GM19452 (cell line): ENCODE results near the gene NT5C3B.

ENCODE experiments used
- ATAC-seq: cut with Tn5 transposase; IDR thresholded peaks from one replicate; pipeline ENCODE4 v1.9.1; 2021; ENCODE audit not compliant: unreplicated experiment

The NT5C3B gene

GRCh38 chr17:41811549-41812380 lies 24.3 kb downstream of the NT5C3B start, which contains the start of gene P3H4:
P3H4 (minus strand) TSS chr17:41811949; CDS start chr17:41811915, 34 bp downstream.
- peak; percentile 77 for ATAC-seq

GRCh38 chr17:41810659-41811548 lies 25.1 kb downstream of the NT5C3B start:
- ATAC-seq, result peak; percentile 19

GRCh38 chr17:41806685-41807445 lies 29.2 kb downstream of the NT5C3B start:
- ATAC-seq, result no peak

- ATAC-seq, result no peak
Measured at GRCh38 chr17:41803049-41804020, 32.7 kb downstream of the NT5C3B start.

- ATAC-seq, result no peak
Measured at GRCh38 chr17:41801374-41802271, 34.4 kb downstream of the NT5C3B start.

- no peak for ATAC-seq
Measured at GRCh38 chr17:41800601-41801373, 35.2 kb downstream of the NT5C3B start.

GRCh38 chr17:41799366-41799765 lies 36.7 kb downstream of the NT5C3B start:
- no peak for ATAC-seq

- no peak for ATAC-seq
Measured at GRCh38 chr17:41797377-41797776, 38.7 kb downstream of the NT5C3B start.

- ATAC-seq, result no peak
Measured at GRCh38 chr17:41796121-41796895, 39.7 kb downstream of the NT5C3B start.

- no peak for ATAC-seq
Measured at GRCh38 chr17:41794540-41794975, 41.5 kb downstream of the NT5C3B start.

- no peak for ATAC-seq
Measured at GRCh38 chr17:41793784-41794539, 42.1 kb downstream of the NT5C3B start.

- no peak for ATAC-seq
Measured at GRCh38 chr17:41792845-41793783, 42.9 kb downstream of the NT5C3B start.

GRCh38 chr17:41787021-41787418 lies 49.0 kb downstream of the NT5C3B start:
- no peak for ATAC-seq

GRCh38 chr17:41786227-41787020 lies 49.6 kb downstream of the NT5C3B start, which contains the start of gene JUP:
JUP (minus strand) TSS chr17:41786711; CDS start chr17:41771854, 14,857 bp downstream.
- peak; percentile 70 for ATAC-seq

GRCh38 chr17:41785859-41786226 lies 50.2 kb downstream of the NT5C3B start:
- no peak for ATAC-seq
